ENCODE data around the gene TRIM26. TPM values are rescaled to one million over a fixed set of nuclear protein-coding genes. Genes with fewer than 3 reads are reported as not detected.

Gene TRIM26
- polyA plus RNA-seq = 3.3 and 7.5 TPM in 2 replicates

GRCh38 chr6:30212865-30213666 is at the start of gene TRIM26:
Gene TRIM26 (minus strand): TSS chr6:30213406. CDS start chr6:30199103, 14,303 bp downstream.

GRCh38 chr6:30163090-30163917 is 49.9 kb downstream of the TRIM26 start, which contains the start of gene TRIM15:
Gene TRIM15 (plus strand): TSS chr6:30163546. CDS start chr6:30163685, 139 bp downstream.

GRCh38 chr6:30160785-30161531 is 52.2 kb downstream of the TRIM26 start, which contains the start of gene TRIM10:
Gene TRIM10 (minus strand): TSS chr6:30161211. CDS start chr6:30160858, 353 bp downstream.

GRCh38 chr6:30135757-30136156 is 77.4 kb downstream of the TRIM26 start, which contains the start of gene TRIM40:
Gene TRIM40 (plus strand): TSS chr6:30136140. CDS start chr6:30137037, 897 bp downstream.

Other genes with a start within 250 kb of the TRIM26 start
- 33.7 and 36.2 TPM in 2 replicates for gene POLR1H, start 152.1 kb downstream of the TRIM26 start, polyA plus RNA-seq
- 32.6 and 42.3 TPM in 2 replicates for gene PPP1R11, start 146.2 kb downstream of the TRIM26 start, polyA plus RNA-seq
- 1.2 TPM in 1 of 2 replicates, not detected in the other for gene RNF39, start 137.6 kb downstream of the TRIM26 start, polyA plus RNA-seq
- not detected in 2 replicates for gene TRIM31, start 100.3 kb downstream of the TRIM26 start, polyA plus RNA-seq
- gene TRIM40, start 77.3 kb downstream of the TRIM26 start, polyA plus RNA-seq = not detected in 2 replicates
- not detected in 2 replicates for gene TRIM10, start 52.2 kb downstream of the TRIM26 start, polyA plus RNA-seq
- gene TRIM15, start 49.9 kb downstream of the TRIM26 start, polyA plus RNA-seq = not detected in 2 replicates
- 1.7 and 2.1 TPM in 2 replicates for gene TRIM39, start 113.5 kb upstream of the TRIM26 start, polyA plus RNA-seq
- gene RPP21, start 131.8 kb upstream of the TRIM26 start, polyA plus RNA-seq = 76.2 and 114 TPM in 2 replicates